GM10847 (cell line): ENCODE results near the gene SAP30BP.
A peak's percentile ranks its signal among the peaks of the same experiment; 100 is the strongest.

Source experiments
- POLR2A ChIP-seq: IDR thresholded peaks from 2 replicates; pipeline ENCODE4 v1.6.1; 2011; ENCODE audit not compliant: insufficient read length; ENCODE audit errors: extremely low read depth

Gene SAP30BP

GRCh38 chr17:75640556-75641119 is 26.5 kb upstream of the SAP30BP start:
- no peak for TF ChIP-seq POLR2A

DNA sequence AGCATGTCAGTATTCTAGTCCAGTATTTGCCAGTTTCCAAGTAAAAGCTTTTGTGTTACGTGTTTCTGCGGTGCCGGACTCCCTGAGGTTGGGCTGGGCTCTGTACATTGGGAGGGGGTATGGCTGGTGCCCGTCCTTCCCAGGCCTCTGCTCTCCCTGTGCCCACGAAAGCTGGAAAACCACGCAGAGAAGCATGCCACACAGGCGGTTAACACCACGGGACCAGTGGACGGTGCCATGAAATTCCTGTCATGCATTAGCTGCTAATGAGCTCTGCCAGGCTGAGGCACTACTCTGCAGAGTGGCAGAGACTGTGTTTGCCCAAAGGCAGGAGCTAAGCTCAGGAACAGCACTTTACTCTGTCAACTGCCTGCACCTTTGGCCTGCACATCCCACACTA is 25.8 kb upstream of the SAP30BP start:
- TF ChIP-seq POLR2A, result no peak

DNA sequence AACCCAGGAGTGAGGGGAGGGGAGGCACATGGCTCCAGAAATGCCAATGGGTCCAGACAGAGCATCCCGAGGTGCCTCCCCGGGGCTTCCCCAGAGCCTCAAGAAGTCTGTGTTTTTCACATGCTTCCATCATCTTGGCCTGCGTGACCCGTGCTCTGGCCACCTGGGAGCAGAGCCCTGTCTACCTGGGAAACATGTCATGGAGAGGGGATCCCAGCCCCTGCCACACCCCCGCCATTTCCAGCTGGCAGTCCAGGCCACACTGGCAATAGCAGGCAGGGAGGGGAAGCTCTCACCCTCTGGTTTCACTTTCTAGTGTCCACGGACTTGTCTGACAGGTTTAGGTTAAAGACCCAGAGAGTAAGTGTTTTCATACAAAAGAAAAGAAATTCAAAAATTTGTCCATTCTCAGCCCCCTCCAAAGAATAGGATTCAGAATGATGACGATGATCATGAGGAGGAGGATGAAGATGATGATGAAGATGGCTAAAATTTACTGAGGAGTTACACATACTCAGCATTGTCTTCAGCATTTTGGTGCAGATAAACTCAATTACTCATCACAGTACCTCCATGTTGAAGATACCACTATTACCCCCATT is 24.9 kb upstream of the SAP30BP start:
- no peak for TF ChIP-seq POLR2A

- no peak for TF ChIP-seq POLR2A
These were observed 24.1 kb upstream of the SAP30BP start for GRCh38 chr17:75642784-75643642.

DNA sequence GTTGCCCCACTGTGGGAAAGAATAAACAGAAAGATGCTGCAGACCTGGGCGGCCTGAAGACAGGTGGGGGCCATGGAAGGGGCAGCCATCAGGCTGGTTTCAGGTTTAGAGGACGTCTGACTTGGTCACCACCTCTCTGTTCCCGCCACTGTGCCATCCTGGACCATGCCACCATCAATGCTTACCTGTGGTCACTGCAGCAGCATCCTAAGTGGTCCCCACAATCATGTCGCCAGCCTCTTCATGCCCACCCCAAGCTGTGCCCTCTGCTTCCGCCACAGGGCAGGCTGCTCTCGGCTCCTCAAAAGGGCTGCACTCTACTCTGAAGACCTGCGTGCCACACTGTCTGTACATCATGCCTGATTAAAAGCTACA is 23.5 kb upstream of the SAP30BP start:
- no peak for TF ChIP-seq POLR2A

DNA sequence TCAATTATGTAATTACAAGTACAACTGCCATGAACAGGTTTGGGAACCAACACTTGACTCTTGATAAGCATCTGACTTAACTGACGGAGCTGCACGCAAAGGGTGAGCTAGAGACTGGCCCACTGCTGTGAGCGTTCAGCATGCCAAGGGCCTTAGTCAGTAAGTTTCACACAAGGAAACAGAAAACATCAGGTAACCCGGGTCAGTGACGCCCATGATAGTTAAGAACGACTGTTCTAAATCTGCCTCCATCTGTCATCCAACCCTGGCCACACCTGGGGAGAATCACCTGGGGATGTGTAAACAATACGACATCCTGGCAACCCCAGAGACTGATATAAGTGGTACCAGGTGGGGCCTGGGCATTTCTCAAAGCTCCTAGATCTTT is 21.6 kb upstream of the SAP30BP start:
- TF ChIP-seq POLR2A, result no peak

DNA sequence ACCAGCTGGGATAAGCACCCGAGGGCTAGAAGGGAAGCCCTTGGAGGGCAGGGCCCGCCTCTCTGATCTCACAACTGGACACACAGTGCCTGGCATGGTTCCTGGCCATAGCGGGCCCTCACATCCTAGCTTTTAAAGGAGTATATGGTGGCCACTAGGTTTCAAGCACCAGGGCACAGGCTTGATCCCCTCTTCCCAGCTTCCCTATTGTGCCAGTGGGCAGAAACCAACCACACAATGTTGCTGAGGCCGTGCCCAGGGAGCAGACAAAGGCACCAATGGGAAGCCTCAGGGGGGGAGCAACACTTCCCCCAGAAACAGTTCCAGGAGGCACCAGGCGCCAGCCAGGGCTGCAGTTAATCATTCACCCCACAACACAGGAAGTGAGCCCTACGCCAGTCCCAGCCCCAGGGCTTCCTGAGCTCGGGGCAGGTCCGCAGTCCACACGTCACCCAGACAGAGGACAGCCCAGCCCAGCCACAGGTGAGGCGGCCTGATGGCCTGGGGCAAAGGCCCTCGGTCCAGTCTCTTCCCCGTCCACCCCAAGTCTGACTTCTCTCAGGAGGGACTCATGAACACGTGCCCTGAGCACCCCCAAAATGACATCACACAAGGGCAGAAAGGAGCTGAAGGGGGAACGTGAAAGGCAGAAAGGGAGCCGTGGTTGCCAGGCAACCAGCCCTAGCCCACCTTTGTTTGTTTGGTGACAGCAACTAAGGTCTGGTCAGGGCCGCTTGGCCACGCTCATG is 21.1 kb upstream of the SAP30BP start:
- TF ChIP-seq POLR2A, result peak; percentile 24

DNA sequence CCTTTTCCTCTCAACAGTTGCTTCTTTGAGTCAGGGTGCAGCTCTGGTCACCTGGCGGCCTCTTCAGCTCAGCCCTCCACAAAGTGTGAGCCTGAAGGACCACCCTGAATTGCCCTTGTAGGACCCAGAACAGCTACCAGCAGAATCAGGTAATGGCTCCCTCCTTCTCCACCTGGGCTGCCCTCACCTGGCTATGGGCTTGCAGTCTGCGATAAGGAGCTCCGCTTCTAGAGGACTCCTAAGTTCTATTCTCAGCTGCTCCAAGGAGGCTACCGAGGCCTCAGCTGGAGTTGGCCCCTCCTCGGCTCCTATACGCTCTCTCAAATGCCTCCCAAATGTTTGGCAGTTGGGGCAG is 20.5 kb upstream of the SAP30BP start:
- no peak for TF ChIP-seq POLR2A

GRCh38 chr17:75647061-75647460 is 20.1 kb upstream of the SAP30BP start:
- no peak for TF ChIP-seq POLR2A

GRCh38 chr17:75647921-75648320 is 19.2 kb upstream of the SAP30BP start:
- no peak for TF ChIP-seq POLR2A

DNA sequence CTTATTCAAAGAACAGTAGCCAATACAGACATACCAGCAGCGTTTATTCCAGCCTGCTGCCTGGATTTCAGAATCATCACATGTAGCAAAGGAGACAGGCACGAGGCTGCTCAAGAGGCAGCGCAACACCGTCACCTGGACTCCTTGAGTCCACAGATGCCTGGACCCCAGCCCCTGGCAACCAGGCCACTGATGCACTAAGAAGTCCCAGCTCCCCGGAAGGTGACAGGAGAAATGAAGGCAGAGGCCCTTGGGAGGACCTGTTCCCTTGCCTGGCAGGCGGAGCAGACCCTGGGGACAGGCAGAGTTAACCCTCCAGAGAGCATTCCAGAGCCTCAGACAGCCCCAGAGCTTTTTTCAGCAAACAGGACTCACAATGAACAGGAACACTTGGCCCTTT is 17.5 kb upstream of the SAP30BP start:
- no peak for TF ChIP-seq POLR2A

DNA sequence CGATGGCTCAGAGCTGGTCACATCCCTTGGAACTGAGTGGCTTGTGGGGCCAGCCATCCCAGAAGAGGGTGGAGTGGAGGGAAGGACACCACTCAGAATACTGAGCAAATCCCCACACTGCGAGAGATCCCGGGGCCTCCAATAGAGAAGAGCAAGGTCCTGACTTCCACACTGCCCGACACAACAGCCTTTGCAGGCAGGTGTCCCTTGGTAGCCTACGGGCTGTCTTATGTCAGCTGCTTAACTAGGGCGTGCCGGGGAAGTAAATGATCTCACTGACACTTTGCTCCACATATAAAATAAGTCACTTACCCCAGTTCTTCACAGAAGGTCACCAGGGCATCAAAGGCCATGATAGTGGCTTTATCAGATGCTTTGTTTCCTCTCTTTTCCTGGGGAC is 16.3 kb upstream of the SAP30BP start:
- TF ChIP-seq POLR2A, result no peak

DNA sequence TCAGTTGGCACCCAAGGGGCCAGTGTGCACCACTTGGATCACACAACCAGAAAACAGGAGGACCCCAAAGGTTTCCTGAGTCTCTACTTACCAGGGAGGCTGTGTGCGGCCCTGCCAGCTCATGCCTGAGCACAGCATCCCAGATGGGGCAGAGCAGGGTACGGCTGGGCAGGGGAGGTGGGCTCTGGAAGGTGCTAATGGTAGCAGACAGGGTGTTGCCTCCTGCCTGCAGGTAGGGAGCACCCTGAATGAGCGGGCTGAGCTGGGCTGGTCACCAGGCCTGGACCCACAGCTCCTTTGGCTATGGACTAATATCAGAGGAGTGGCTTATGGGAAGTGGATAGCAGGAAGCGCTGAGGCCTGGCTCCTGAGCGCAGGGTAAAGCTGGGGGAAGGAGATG is 14.8 kb upstream of the SAP30BP start:
- no peak for TF ChIP-seq POLR2A

GRCh38 chr17:75652934-75653549 is 14.1 kb upstream of the SAP30BP start:
- TF ChIP-seq POLR2A, result no peak

DNA sequence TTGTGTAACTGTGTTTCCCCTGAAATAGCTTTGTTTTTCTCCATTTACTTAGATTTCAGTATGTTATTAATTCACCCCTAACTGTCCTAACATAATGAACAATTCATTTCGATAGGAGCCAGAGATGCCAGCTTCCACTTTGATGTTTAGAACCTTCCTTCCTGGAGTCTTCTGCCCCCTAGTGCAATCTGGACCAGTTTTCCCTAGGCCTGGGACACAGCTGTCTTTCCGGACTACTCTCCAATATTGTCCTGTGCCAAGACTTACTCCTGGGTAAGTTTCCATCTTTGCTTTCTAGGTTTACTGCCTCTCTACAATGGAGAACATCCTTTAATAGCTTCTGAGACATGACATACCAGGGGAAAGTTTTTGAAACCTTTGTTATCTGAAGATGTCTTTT is 13.0 kb upstream of the SAP30BP start:
- TF ChIP-seq POLR2A, result no peak

- TF ChIP-seq POLR2A, result no peak
These were observed 8.9 kb upstream of the SAP30BP start for GRCh38 chr17:75658237-75658636.

DNA sequence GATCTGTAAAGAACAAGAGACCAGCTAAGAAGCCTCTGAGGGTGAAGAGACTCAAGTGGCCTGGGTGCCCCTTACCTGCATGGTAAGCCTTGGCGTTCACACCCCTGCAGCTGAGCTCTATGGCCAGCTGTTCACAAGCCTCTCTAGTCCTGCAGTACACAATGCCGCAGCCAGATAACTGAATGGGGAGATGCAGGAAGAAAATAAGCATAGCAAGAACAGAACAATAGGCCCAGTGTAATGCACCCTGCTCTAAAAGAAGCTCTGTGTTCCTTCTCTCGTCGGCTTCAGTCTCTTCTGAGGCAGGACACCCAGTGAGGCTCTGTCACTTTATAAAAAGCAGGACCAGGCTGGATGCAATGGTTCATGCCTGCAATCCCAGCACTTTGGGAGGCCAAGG is 5.6 kb upstream of the SAP30BP start:
- TF ChIP-seq POLR2A, result no peak
